Measurements from ENCODE around the gene TRIP4. TPM values are rescaled to one million over a fixed set of nuclear protein-coding genes. Genes with fewer than 3 reads are reported as not detected.

The TRIP4 gene
- total and polyA plus RNA-seq, 2 donors = 20.9 to 21.0 TPM

DNA sequence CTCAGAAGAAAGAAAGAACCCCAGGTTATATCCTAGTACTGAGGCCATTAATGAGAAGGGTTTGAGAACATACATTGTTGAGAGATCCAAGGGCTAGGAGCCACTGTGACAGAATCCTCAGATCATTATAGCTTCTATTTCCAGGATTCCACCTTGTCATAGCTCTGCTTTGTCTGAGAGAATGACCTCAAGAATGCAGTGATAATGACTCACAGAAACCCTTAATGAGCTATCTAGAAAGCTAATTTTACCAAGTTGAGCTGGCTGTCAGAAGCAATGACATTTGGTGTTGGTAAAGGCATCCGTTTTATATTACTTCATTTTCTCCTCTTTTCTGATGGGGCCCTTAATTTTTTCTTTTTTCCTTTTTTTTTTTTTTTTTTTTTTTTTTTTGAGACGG is 10.9 kb downstream of the TRIP4 start:
- 93% methylated on average over 2 of the region's 2 CpGs for WGBS
- Histone ChIP-seq H3K4me1 (ENCODE audit: insufficient read depth) (no peaks in the 10 kb centered on the region), H3K4me3 (ENCODE audit: low read depth, low read length) (no peak overlapping the region), H3K27ac (ENCODE audit: low read depth) (no peak overlapping the region), H3K36me3 (ENCODE audit: insufficient read depth) (peaks cover 7% of the 10 kb centered on the region)
- DNase-seq (ENCODE audit: extremely low spot score) = no peak

DNA sequence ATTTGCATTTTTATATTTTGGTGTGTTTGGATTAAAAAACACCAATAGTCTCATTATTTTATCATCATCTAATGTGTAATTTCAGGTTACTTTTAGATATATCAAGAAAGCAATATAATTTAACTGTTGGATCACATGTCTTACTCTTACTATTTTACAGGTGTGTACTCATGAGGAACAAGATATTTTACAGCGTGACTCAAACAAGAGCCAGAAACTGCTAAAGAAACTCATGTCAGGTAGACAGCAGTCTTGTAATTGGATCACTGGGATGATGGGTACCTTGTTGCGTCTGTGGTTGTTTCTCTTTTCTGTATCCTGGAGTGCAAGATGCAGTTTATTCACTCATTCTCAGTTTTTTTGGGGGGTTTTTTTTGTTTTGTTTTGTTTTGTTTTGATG is 12.9 kb downstream of the TRIP4 start:
- Histone ChIP-seq H3K4me1 (ENCODE audit: insufficient read depth) (no peaks in the 10 kb centered on the region), H3K36me3 (ENCODE audit: insufficient read depth) (peaks cover 12% of the 10 kb centered on the region), H3K4me3 (ENCODE audit: low read depth, low read length) (no peak overlapping the region), H3K27ac (ENCODE audit: low read depth) (no peak overlapping the region)
- 95% methylated on average over 2 of the region's 2 CpGs for WGBS
- DNase-seq (ENCODE audit: extremely low spot score) = no peak

DNA sequence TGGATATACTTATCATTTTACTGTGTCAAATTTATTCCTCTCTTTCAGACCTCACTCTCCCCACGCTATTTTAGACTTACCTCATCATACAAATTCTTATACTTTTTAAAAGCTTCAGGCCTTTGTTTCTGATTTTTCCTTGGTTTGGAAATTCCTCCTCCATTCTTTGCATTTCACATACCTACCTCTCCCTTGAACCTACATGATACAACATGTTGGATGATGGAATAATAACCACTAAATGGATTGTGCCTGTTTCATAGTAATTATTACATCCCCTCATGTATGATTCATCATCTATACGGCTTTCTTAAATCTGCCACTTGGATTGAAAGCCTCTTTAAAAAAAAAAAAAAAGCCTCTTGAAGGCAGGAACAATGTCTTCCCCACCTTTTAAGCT is 24.6 kb downstream of the TRIP4 start:
- WGBS = 87% methylated on average over 2 of the region's 2 CpGs
- Histone ChIP-seq H3K4me3 (ENCODE audit: low read depth, low read length) (no peak overlapping the region), H3K36me3 (ENCODE audit: insufficient read depth) (peaks cover 4% of the 10 kb centered on the region), H3K27ac (ENCODE audit: low read depth) (no peak overlapping the region), H3K4me1 (ENCODE audit: insufficient read depth) (no peaks in the 10 kb centered on the region)
- no peak for DNase-seq (ENCODE audit: extremely low spot score)

DNA sequence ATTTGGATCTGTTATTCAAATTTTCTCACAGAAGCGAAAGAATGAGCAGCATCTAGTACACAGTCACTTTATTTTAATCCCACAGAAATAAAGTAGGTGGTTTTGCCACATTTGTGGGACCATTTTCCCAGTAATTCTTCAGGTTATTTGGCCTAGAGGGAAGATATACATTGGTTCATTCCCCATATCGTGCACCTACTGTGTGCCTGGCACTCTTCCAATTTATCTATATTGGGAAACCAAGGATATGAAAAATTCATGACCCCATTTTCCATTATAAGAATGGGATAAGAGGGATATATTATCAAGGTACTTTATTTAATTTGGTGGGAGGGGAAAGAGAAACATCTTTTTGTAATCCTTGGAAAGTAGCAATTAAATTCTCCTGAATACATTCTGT is 35.1 kb downstream of the TRIP4 start:
- 86% methylated on average over 2 of the region's 2 CpGs for WGBS
- H3K36me3 ChIP-seq (ENCODE audit: insufficient read depth) = peaks cover 9% of the 10 kb centered on the region
- H3K4me3 ChIP-seq (ENCODE audit: low read depth, low read length) = no peak overlapping the region
- no peak overlapping the region for H3K27ac ChIP-seq (ENCODE audit: low read depth)
- H3K4me1 ChIP-seq (ENCODE audit: insufficient read depth) = no peaks in the 10 kb centered on the region
- DNase-seq (ENCODE audit: extremely low spot score) = no peak

DNA sequence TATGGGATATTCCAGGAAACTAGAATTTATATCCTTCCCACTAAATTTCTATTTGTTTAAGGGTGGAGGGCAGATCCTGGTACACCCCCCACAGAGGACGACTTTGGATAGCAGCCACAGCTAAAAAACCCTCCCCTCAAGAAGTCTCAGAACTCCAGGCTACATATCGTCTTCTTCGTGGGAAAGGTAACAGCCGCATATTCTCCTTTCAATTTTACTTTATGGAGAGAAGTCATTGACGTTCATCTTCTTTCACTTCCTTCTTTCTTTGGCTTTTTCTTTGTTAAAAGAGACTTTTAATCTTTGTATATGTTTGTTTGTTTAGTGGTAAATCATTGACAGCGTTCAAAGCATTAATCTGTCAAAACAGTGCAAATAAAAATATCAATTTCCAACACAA is 36.3 kb downstream of the TRIP4 start:
- Histone ChIP-seq H3K4me3 (ENCODE audit: low read depth, low read length) (no peak overlapping the region), H3K36me3 (ENCODE audit: insufficient read depth) (peaks cover 6% of the 10 kb centered on the region), H3K4me1 (ENCODE audit: insufficient read depth) (no peaks in the 10 kb centered on the region), H3K27ac (ENCODE audit: low read depth) (no peak overlapping the region)
- WGBS = 81% methylated on average over 6 of the region's 6 CpGs
- DNase-seq (ENCODE audit: extremely low spot score) = no peak

DNA sequence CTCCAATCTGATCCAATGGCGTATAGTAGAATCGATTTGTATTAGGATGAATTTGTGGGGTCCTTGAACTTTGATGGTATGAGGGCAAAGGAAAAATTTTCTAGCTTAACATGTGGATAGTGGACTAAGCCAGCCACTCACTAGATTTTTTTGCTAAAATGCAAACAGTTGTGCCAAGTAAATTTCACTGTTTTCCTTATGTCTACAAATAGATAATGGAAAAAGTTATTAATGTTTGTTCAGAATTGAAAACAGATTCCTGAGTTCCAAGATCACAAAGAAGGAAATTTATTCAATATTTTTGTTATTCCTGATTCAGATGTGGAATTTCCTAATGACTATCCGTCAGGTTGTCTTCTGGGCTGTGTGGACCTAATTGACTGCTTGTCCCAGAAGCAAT is 37.6 kb downstream of the TRIP4 start:
- Histone ChIP-seq H3K4me3 (ENCODE audit: low read depth, low read length) (no peak overlapping the region), H3K36me3 (ENCODE audit: insufficient read depth) (peaks cover 6% of the 10 kb centered on the region), H3K27ac (ENCODE audit: low read depth) (no peak overlapping the region), H3K4me1 (ENCODE audit: insufficient read depth) (no peaks in the 10 kb centered on the region)
- WGBS = 84% methylated on average over 3 of the region's 3 CpGs
- no peak for DNase-seq (ENCODE audit: extremely low spot score)

DNA sequence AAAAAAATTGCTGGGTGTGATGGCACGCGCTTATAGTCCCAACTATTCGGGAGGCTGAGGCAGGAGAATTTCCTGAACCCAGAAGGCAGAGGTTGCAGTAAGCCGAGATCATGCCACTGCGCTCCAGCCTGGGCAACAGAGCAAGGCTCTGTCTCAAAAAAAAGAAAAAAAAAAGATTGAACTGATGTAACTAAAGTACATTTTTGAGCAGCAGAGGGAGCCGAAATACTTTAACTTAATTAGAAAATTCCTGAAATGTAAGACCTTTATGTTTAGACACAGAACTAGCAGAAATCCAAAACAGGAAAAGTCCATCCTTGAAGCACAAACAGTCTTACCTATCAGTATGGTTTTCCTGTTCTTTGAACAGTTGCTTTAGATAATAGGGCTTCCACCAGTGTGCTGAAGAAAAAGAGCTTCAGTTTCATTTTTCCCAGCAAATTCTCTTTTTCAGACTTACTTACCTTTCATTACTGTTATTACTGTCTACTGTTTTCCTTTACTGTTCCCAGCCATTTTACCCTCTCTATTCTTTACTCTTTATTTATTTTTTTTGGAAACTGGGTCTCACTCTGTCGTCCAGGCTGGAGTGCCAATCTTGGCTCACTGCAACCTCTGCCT is 39.3 kb downstream of the TRIP4 start:
- no peak overlapping the region for H3K4me3 ChIP-seq (ENCODE audit: low read depth, low read length)
- H3K36me3 ChIP-seq (ENCODE audit: insufficient read depth) = peaks cover 3% of the 10 kb centered on the region
- DNase-seq (ENCODE audit: extremely low spot score) = peak; percentile 14
- no peaks in the 10 kb centered on the region for H3K4me1 ChIP-seq (ENCODE audit: insufficient read depth)
- H3K27ac ChIP-seq (ENCODE audit: low read depth) = no peak overlapping the region
- 74% methylated on average over 7 of the region's 7 CpGs for WGBS

DNA sequence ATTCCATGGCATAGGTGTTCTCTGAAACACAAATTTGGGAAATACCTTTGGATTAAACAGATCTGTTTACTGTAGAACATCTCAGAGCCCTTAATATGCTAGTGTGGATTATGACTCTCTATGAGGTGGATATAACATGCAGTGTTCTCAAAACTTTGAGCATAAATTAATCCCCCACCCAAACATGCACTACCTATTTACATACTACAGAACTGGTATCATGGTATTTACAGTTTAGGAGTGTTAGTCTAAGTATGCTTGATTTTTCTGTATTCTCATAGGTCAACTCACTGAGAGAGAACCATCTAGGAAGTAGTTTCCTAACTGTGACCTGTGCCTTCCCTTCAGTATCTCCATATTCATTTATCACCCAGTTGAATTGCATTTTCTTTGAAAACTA is 41.8 kb downstream of the TRIP4 start:
- Histone ChIP-seq H3K27ac (ENCODE audit: low read depth) (no peak overlapping the region), H3K36me3 (ENCODE audit: insufficient read depth) (peaks cover 3% of the 10 kb centered on the region), H3K4me3 (ENCODE audit: low read depth, low read length) (no peak overlapping the region), H3K4me1 (ENCODE audit: insufficient read depth) (no peaks in the 10 kb centered on the region)
- no peak for DNase-seq (ENCODE audit: extremely low spot score)

DNA sequence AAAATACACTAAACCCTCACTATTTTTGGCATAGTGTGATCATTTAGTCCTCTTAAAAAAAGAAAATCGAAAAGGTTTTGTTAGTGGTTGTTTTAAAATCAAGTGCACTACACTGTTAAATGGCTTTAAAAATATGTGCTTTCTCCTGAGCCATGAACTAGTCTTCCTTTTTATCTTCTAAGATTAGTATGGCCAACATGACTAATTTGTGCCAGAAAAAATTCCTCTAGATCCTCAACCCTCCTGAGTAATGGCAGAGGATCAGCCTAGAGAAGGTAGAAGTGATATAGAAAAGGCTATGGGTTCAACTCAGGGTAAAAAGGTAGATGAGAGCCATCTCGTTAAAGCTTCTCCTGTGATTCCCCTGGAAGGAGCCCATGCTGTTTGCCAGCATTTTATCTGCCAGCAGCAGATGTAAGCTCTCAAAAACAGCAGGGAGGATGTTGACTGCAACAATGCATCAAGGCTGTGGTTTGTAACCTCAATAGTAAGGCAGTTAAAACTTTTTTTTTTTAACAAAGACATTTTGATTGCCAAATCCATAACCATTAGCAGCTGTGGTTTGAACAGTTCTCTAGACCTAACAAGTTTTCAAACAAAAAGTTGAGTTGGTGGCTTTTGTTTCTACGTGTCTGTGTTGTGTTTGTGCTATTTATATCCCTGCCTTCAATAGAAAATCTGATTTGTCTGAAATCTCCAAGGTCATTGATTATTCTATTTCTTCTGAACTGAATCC is 42.5 kb downstream of the TRIP4 start:
- peaks cover under 1% of the 10 kb centered on the region for H3K36me3 ChIP-seq (ENCODE audit: insufficient read depth)
- peak; percentile 71 for DNase-seq (ENCODE audit: extremely low spot score)
- 20% methylated on average over 3 of the region's 3 CpGs for WGBS
- H3K4me1 ChIP-seq (ENCODE audit: insufficient read depth) = no peaks in the 10 kb centered on the region
- peak overlapping the region; percentile 50 for H3K27ac ChIP-seq (ENCODE audit: low read depth)
- no peak overlapping the region for H3K4me3 ChIP-seq (ENCODE audit: low read depth, low read length)

DNA sequence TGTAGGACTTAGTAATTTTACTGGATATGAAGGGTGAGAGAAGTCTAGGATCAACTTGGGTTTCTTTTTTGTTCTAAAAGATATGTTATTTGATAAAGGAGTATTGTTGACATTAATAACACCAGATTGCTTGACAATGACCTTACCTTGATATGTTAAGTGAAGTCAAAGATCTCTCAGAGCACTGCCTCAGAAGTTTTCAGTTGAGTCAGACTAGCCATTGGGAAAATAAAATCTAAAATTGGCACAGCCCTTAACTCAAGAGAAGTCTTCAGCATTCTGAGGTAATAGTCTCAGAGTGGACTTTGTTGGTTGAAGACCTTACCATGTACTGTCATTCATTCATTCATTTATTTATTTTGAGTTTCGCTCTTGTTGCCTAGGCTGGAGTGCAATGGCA is 50.3 kb downstream of the TRIP4 start:
- DNase-seq (ENCODE audit: extremely low spot score) = no peak
- Histone ChIP-seq H3K4me1 (ENCODE audit: insufficient read depth) (no peaks in the 10 kb centered on the region), H3K4me3 (ENCODE audit: low read depth, low read length) (no peak overlapping the region), H3K27ac (ENCODE audit: low read depth) (no peak overlapping the region), H3K36me3 (ENCODE audit: insufficient read depth) (no peaks in the 10 kb centered on the region)
- WGBS = 98% methylated on average over 1 of the region's 1 CpG

DNA sequence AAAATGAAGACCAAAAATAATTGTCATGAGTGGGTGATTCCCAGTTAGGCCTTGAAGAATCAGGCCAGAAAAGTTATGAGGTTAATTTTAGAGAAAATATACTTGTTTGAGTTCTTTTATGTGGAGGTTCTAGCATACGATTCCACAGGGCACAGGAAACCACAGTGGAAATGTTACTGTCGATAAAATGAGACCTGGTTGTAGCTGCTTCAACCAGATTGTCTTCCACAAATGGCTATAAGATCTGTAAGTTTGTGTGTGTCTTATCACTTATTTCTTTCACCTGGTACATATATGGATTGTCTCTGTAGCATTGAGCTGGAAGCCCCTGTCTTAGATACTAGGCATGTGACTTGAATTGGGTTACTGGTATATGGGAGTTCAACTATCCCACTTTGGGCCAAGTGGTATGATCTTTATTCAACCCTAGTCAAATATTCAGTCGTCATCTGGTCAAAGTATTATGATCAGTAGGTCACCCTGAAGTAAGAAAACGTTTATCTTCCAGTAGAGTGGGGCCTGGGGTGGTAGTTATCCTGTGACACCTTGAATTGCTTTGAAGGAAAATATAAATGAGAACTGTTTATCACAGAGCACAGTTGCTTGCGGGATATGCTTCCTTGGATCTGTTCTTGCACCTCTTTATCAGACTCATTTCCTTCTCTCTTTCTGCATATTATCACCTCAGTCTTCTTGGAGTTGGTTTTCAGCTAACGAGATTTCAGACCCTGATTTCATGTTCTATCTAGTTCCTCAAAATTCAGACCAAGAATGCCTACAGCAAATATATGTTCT is 51.2 kb downstream of the TRIP4 start:
- no peak overlapping the region for H3K4me3 ChIP-seq (ENCODE audit: low read depth, low read length)
- DNase-seq (ENCODE audit: extremely low spot score) = no peak
- no peaks in the 10 kb centered on the region for H3K36me3 ChIP-seq (ENCODE audit: insufficient read depth)
- H3K4me1 ChIP-seq (ENCODE audit: insufficient read depth) = no peaks in the 10 kb centered on the region
- 82% methylated on average over 6 of the region's 6 CpGs for WGBS
- no peak overlapping the region for H3K27ac ChIP-seq (ENCODE audit: low read depth)

DNA sequence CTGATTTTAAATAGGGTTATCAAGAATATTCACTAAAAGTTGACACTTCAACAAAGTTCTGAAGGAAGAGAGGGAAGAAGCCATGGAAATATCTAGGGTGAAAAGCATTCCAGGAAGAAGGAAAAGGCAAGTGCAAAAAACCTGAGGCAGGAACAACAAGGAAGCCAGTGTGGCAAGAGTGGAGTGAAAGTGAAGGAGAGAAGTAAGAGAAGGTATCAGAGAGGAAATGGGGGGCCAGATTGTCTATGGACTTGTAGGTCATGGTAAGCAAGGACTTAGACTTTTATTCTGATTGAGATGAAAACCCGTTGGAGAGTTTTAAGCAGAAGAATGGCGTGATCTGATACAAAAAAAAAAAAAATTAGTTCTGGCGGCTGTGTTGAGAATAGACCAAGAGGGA is 54.2 kb downstream of the TRIP4 start:
- no peak for DNase-seq (ENCODE audit: extremely low spot score)
- no peaks in the 10 kb centered on the region for H3K4me1 ChIP-seq (ENCODE audit: insufficient read depth)
- H3K27ac ChIP-seq (ENCODE audit: low read depth) = no peak overlapping the region
- H3K4me3 ChIP-seq (ENCODE audit: low read depth, low read length) = no peak overlapping the region
- no peaks in the 10 kb centered on the region for H3K36me3 ChIP-seq (ENCODE audit: insufficient read depth)
- 95% methylated on average over 3 of the region's 3 CpGs for WGBS

DNA sequence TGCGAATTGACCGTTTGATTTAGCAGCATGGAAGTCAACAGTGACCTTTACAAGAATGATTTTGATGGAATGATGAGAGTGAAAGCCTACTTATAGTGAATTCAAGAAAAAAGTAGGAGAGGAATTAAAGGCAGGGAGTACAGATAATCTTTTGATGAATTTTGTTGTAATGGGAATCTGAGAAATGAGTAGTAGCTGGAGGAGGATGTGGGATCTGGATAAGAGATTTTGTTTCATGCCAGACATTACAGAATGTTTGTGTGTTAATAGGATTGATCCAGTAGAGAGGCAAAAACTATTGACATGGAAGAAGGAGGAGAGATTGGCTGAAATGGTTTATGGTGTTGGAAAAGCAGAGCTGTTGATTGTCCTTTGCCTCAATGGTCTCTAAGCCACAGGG is 55.4 kb downstream of the TRIP4 start:
- H3K4me1 ChIP-seq (ENCODE audit: insufficient read depth) = no peaks in the 10 kb centered on the region
- 83% methylated on average over 2 of the region's 2 CpGs for WGBS
- H3K4me3 ChIP-seq (ENCODE audit: low read depth, low read length) = no peak overlapping the region
- H3K27ac ChIP-seq (ENCODE audit: low read depth) = no peak overlapping the region
- DNase-seq (ENCODE audit: extremely low spot score) = no peak
- no peaks in the 10 kb centered on the region for H3K36me3 ChIP-seq (ENCODE audit: insufficient read depth)

All from urinary bladder (tissue), 4 donors.